ENCODE data around the gene RHBDF2. TPM values are rescaled to one million over a fixed set of nuclear protein-coding genes. Genes with fewer than 3 reads are reported as not detected.
A peak's percentile ranks its signal among the peaks of the same experiment; 100 is the strongest.
"Not testable (repeated sequence)": the region's sequence is repeated elsewhere in the genome, so short reads cannot be mapped to it uniquely, and the experiment has no call there.

Gene RHBDF2
- total RNA-seq, 4 donors from 2014 or later: 45.9 to 82.6 (median 52.6) TPM

GRCh38 chr17:76510831-76511244 is 9.6 kb upstream of the RHBDF2 start:
- no peak for DNase-seq (ENCODE audit: low spot score in 2 of 2)
- H3K4me1 ChIP-seq: peaks cover 21% of the 10 kb centered on the region
- 32% methylated on average over 7 of the region's 9 CpGs for WGBS

GRCh38 chr17:76508472-76509063 is 7.3 kb upstream of the RHBDF2 start:
- not testable (repeated sequence) for H3K27ac ChIP-seq; H3K27me3 ChIP-seq; H3K9me3 ChIP-seq; H3K4me3 ChIP-seq; DNase-seq (ENCODE audit: low spot score in 2 of 2); H3K36me3 ChIP-seq
- WGBS: 70% methylated on average over 14 of the region's 14 CpGs
- peaks cover 13% of the 10 kb centered on the region for H3K4me1 ChIP-seq

More at GRCh38 chr17:76510831-76511244, 9.6 kb upstream of the RHBDF2 start:
- Histone ChIP-seq H3K4me3 (no peak overlapping the region), H3K27me3 (no peaks in the 10 kb centered on the region), H3K36me3 (no peaks in the 10 kb centered on the region), H3K27ac (no peak overlapping the region), H3K9me3 (no peaks in the 10 kb centered on the region)
- TF ChIP-seq EP300 (IDR thresholded peaks at IDR 0.05): no peak
- no peak for TF ChIP-seq POLR2AphosphoS5 (IDR thresholded peaks at IDR 0.05)
- TF ChIP-seq CTCF (IDR thresholded peaks at IDR 0.05): no peak
- no peak for TF ChIP-seq POLR2A (IDR thresholded peaks at IDR 0.05)

- TF ChIP-seq POLR2AphosphoS5 (IDR thresholded peaks at IDR 0.05) (no peak), CTCF (IDR thresholded peaks at IDR 0.05) (peak; percentile 87 to 96), POLR2A (IDR thresholded peaks at IDR 0.05) (no peak)
- Histone ChIP-seq H3K27me3 (no peaks in the 10 kb centered on the region), H3K27ac (no peak overlapping the region), H3K4me1 (peaks cover 13% of the 10 kb centered on the region), H3K36me3 (no peaks in the 10 kb centered on the region), H3K9me3 (no peaks in the 10 kb centered on the region), H3K4me3 (no peak overlapping the region)
- peak; percentile 92 for DNase-seq (ENCODE audit: low spot score in 2 of 2)
- WGBS: 30% methylated on average over 19 of the region's 24 CpGs
These were observed 5.5 kb upstream of the RHBDF2 start for GRCh38 chr17:76506408-76507345.

- H3K27me3 ChIP-seq: no peaks in the 10 kb centered on the region
- no peak overlapping the region for H3K27ac ChIP-seq
- H3K4me3 ChIP-seq: no peak overlapping the region
- no peaks in the 10 kb centered on the region for H3K36me3 ChIP-seq
- DNase-seq (ENCODE audit: low spot score in 2 of 2): no peak
- H3K9me3 ChIP-seq: no peaks in the 10 kb centered on the region
- peaks cover 33% of the 10 kb centered on the region for H3K4me1 ChIP-seq
- WGBS: 84% methylated on average over 7 of the region's 7 CpGs
- TF ChIP-seq POLR2AphosphoS5 (IDR thresholded peaks at IDR 0.05) (no peak), CTCF (IDR thresholded peaks at IDR 0.05) (no peak), POLR2A (IDR thresholded peaks at IDR 0.05) (no peak), EP300 (IDR thresholded peaks at IDR 0.05) (no peak)
These were observed 2.9 kb upstream of the RHBDF2 start for GRCh38 chr17:76504117-76504516.

GRCh38 chr17:76502341-76503211 is 1.4 kb upstream of the RHBDF2 start:
- no peak overlapping the region for H3K27ac ChIP-seq
- no peak for DNase-seq (ENCODE audit: low spot score in 2 of 2)
- no peak overlapping the region for H3K4me3 ChIP-seq
- H3K9me3 ChIP-seq: no peaks in the 10 kb centered on the region
- TF ChIP-seq POLR2AphosphoS5 (IDR thresholded peaks at IDR 0.05): no peak
- TF ChIP-seq CTCF (IDR thresholded peaks at IDR 0.05): no peak
- no peak for TF ChIP-seq POLR2A (IDR thresholded peaks at IDR 0.05)
- TF ChIP-seq EP300 (IDR thresholded peaks at IDR 0.05): no peak
- no peaks in the 10 kb centered on the region for H3K27me3 ChIP-seq
- WGBS: 83% methylated on average over 8 of the region's 8 CpGs
- peaks cover 49% of the 10 kb centered on the region for H3K4me1 ChIP-seq
- H3K36me3 ChIP-seq: no peaks in the 10 kb centered on the region

All from suprapubic skin (tissue), 4 donors.